Large intestine (tissue), 3 donors: ENCODE results near the gene IDH1. TPM values are rescaled to one million over a fixed set of nuclear protein-coding genes. Genes with fewer than 3 reads are reported as not detected.
A peak's percentile ranks its signal among the peaks of the same experiment; 100 is the strongest.
"Not testable (repeated sequence)": the region's sequence is repeated elsewhere in the genome, so short reads cannot be mapped to it uniquely, and the experiment has no call there.

Experiments
- DNase-seq, 2 donors: peaks; one replicate each; pipeline versions ENCODE4 v3.0.0 to v3.0.0-alpha.2; 2013
- H3K27ac ChIP-seq: one replicate; pipeline ENCODE4 v1.5.1; 2013; ENCODE audit warnings: low read length
- H3K27me3 ChIP-seq: 2 replicates; pipeline ENCODE4 v1.6.1; 2013; ENCODE audit warnings: low read length; ENCODE audit not compliant: control insufficient read depth, insufficient read depth
- H3K36me3 ChIP-seq: 2 replicates; pipeline ENCODE4 v1.6.1; 2013; ENCODE audit warnings: low read length; ENCODE audit not compliant: control insufficient read depth, insufficient read depth
- H3K4me1 ChIP-seq: one replicate; pipeline ENCODE4 v1.6.1; 2013; ENCODE audit warnings: low read length; ENCODE audit not compliant: control insufficient read depth, insufficient read depth
- H3K4me3 ChIP-seq: one replicate; pipeline ENCODE4 v1.5.1; 2013; ENCODE audit warnings: low read length
- H3K9me3 ChIP-seq: one replicate; pipeline ENCODE4 v1.6.1; 2013; ENCODE audit warnings: mild to moderate bottlenecking, low read depth, low read length, moderate library complexity; ENCODE audit not compliant: control insufficient read depth
- WGBS: methylation state at CpG from one replicate; pipeline ENCODE4 v1.1.5; 2013; ENCODE audit warnings: low lambda C conversion rate; ENCODE audit not compliant: insufficient coverage; 5-methylcytosine and 5-hydroxymethylcytosine counted together
- polyA plus RNA-seq: library from polyadenylated mRNA; unstranded; fragments of 120-200 nt; gene quantifications from one replicate; pipeline ENCODE4 v1.2.1, GENCODE V29; 2013

IDH1 gene
- polyA plus RNA-seq, 1 donor, result 110 TPM

- Histone ChIP-seq H3K27ac (peak within 1 kb of the TSS; percentile 90), H3K4me1 (peaks cover 4% of the 10 kb centered on the region), H3K27me3 (no peaks in the 10 kb centered on the region), H3K9me3 (no peaks in the 10 kb centered on the region), H3K36me3 (no peaks in the 10 kb centered on the region), H3K4me3 (peak within 1 kb of the TSS; percentile 70)
- no CpG with 5 or more reads among the region's 50 CpGs for WGBS
- peak; percentile 96 to 98 for DNase-seq
Measured at GRCh38 chr2:208265801-208266552, 11.1 kb upstream of the IDH1 start, which contains the start of gene PIKFYVE. Gene PIKFYVE (plus strand): TSS chr2:208266255. CDS start chr2:208271520, 5,265 bp downstream.

GRCh38 chr2:208265371-208265800 is 10.5 kb upstream of the IDH1 start:
- Histone ChIP-seq H3K9me3 (no peaks in the 10 kb centered on the region), H3K36me3 (no peaks in the 10 kb centered on the region), H3K27ac (peak overlapping the region; percentile 90), H3K4me1 (peaks cover 4% of the 10 kb centered on the region), H3K4me3 (peak overlapping the region; percentile 70), H3K27me3 (no peaks in the 10 kb centered on the region)
- no peak for DNase-seq
- WGBS, result no CpG with 5 or more reads among the region's 9 CpGs

GRCh38 chr2:208256849-208257813 is 2.3 kb upstream of the IDH1 start:
- H3K9me3 ChIP-seq, result not testable (repeated sequence)
- WGBS, result 53% methylated on average over 3 of the region's 12 CpGs
- peak overlapping the region; percentile 72 for H3K27ac ChIP-seq

GRCh38 chr2:208256192-208256782 is 1.4 kb upstream of the IDH1 start:
- whole genome bisulfite sequencing, result 53% methylated on average over 3 of the region's 10 CpGs
- peak in 1 of 2 donors; percentile 26 for DNase-seq
- Histone ChIP-seq H3K4me1 (peaks cover 31% of the 10 kb centered on the region), H3K27me3 (no peaks in the 10 kb centered on the region), H3K9me3 (no peaks in the 10 kb centered on the region), H3K27ac (peak overlapping the region; percentile 72), H3K36me3 (peaks cover 8% of the 10 kb centered on the region), H3K4me3 (no peak overlapping the region)

More at GRCh38 chr2:208256849-208257813, 2.3 kb upstream of the IDH1 start:
- peak in 1 of 2 donors; percentile 31 for DNase-seq
- not testable (repeated sequence) for H3K4me3 ChIP-seq, H3K27me3 ChIP-seq, H3K36me3 ChIP-seq
- peaks cover 26% of the 10 kb centered on the region for H3K4me1 ChIP-seq

- H3K27me3 ChIP-seq, result no peaks in the 10 kb centered on the region
- WGBS, result 60% methylated on average over 2 of the region's 13 CpGs
- peak overlapping the region; percentile 87 for H3K27ac ChIP-seq
- peaks cover 11% of the 10 kb centered on the region for H3K36me3 ChIP-seq
- H3K4me3 ChIP-seq, result peak overlapping the region; percentile 97
- H3K4me1 ChIP-seq, result peaks cover 31% of the 10 kb centered on the region
- no peaks in the 10 kb centered on the region for H3K9me3 ChIP-seq
- DNase-seq, result no peak
Measured at GRCh38 chr2:208255557-208256106, 761 bp upstream of the IDH1 start.

GRCh38 chr2:208254118-208254870 is 577 bp downstream of the IDH1 start:
- H3K27me3 ChIP-seq, result no peaks in the 10 kb centered on the region
- peak overlapping the region; percentile 97 for H3K4me3 ChIP-seq
- H3K4me1 ChIP-seq, result peaks cover 31% of the 10 kb centered on the region
- H3K27ac ChIP-seq, result peak overlapping the region; percentile 79
- DNase-seq, result peak; percentile 75 to 83
- 0% methylated on average over 5 of the region's 36 CpGs for WGBS
- peaks cover 19% of the 10 kb centered on the region for H3K36me3 ChIP-seq
- H3K9me3 ChIP-seq, result no peaks in the 10 kb centered on the region

- no peak for DNase-seq
- Histone ChIP-seq H3K27ac (peak overlapping the region; percentile 79), H3K27me3 (no peaks in the 10 kb centered on the region), H3K4me1 (peaks cover 31% of the 10 kb centered on the region), H3K9me3 (no peaks in the 10 kb centered on the region), H3K4me3 (peak overlapping the region; percentile 97), H3K36me3 (peaks cover 22% of the 10 kb centered on the region)
- no CpG with 5 or more reads among the region's 7 CpGs for WGBS
Measured at GRCh38 chr2:208253600-208254117, 1.2 kb downstream of the IDH1 start.

- peaks cover 29% of the 10 kb centered on the region for H3K4me1 ChIP-seq
- peaks cover 28% of the 10 kb centered on the region for H3K36me3 ChIP-seq
- no peaks in the 10 kb centered on the region for H3K9me3 ChIP-seq
- 50% methylated on average over 2 of the region's 3 CpGs for WGBS
- H3K27me3 ChIP-seq, result no peaks in the 10 kb centered on the region
- H3K27ac ChIP-seq, result peak overlapping the region; percentile 79
- peak; percentile 37 to 71 for DNase-seq
- no peak overlapping the region for H3K4me3 ChIP-seq
Measured at GRCh38 chr2:208252716-208253492, 2.0 kb downstream of the IDH1 start.

GRCh38 chr2:208251098-208251497 is 3.8 kb downstream of the IDH1 start:
- Histone ChIP-seq H3K4me3 (no peak overlapping the region), H3K9me3 (no peaks in the 10 kb centered on the region), H3K27me3 (no peaks in the 10 kb centered on the region), H3K36me3 (peaks cover 39% of the 10 kb centered on the region), H3K4me1 (peaks cover 14% of the 10 kb centered on the region), H3K27ac (no peak overlapping the region)
- WGBS, result 96% methylated on average over 3 of the region's 4 CpGs
- no peak for DNase-seq
